Measurements from ENCODE around the gene RAD18. TPM values are rescaled to one million over a fixed set of nuclear protein-coding genes. Genes with fewer than 3 reads are reported as not detected.

Gene RAD18
- total and polyA plus RNA-seq, 4 donors: 1.2 to 9.0 (median 4.3) TPM

DNA sequence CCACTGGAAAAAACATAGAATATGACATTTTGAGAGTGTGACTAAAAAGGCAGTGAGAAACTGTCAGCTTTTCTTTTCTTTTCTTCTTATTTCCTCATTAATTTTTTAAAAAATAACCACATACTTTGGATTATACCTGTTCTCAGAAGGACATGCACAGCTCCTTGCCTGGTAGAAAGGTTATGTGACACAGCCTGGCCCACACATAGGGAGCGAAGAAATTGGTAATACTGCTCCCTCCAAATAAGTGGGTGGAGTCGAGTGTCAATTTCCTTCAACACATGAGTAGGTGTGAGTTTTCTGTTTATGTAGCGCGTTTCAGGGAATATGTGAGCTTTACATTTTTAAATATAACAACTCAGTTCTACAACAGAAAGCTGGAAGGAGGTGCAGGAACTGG is 28.9 kb upstream of the RAD18 start:
- Histone ChIP-seq H3K27me3 (ENCODE audit: control insufficient read depth in 4 of 4, insufficient read depth in 4 of 4, low read length in 3 of 4) (no peaks in the 10 kb centered on the region), H3K36me3 (ENCODE audit: control insufficient read depth in 4 of 4, insufficient read depth in 3 of 4, low read depth in 1 of 4, low read length in 3 of 4) (no peaks in the 10 kb centered on the region), H3K4me3 (ENCODE audit: low read depth in 1 of 3, low read length in 3 of 3) (no peak overlapping the region), H3K9me3 (ENCODE audit: control insufficient read depth in 4 of 4, low read length in 3 of 4) (no peaks in the 10 kb centered on the region), H3K9ac (ENCODE audit: low read depth in 1 of 2, low read length in 2 of 2) (no peak overlapping the region), H3K4me1 (ENCODE audit: control insufficient read depth in 4 of 4, insufficient read depth in 4 of 4, low read length in 3 of 4) (no peaks in the 10 kb centered on the region), H3K27ac (ENCODE audit: low read depth in 1 of 2, low read length in 2 of 2) (no peak overlapping the region)
- TF ChIP-seq GABPA (IDR thresholded peaks at IDR 0.05 in 1 of 2, conservative IDR thresholded peaks at IDR 0.05 in 1 of 2): no peak
- TF ChIP-seq, protein P1, sequence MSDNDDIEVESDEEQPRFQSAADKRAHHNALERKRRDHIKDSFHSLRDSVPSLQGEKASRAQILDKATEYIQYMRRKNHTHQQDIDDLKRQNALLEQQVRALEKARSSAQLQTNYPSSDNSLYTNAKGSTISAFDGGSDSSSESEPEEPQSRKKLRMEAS (IDR thresholded peaks at IDR 0.05): no peak
- TF ChIP-seq YY1 (IDR thresholded peaks at IDR 0.05): no peak
- TF ChIP-seq, protein P2, sequence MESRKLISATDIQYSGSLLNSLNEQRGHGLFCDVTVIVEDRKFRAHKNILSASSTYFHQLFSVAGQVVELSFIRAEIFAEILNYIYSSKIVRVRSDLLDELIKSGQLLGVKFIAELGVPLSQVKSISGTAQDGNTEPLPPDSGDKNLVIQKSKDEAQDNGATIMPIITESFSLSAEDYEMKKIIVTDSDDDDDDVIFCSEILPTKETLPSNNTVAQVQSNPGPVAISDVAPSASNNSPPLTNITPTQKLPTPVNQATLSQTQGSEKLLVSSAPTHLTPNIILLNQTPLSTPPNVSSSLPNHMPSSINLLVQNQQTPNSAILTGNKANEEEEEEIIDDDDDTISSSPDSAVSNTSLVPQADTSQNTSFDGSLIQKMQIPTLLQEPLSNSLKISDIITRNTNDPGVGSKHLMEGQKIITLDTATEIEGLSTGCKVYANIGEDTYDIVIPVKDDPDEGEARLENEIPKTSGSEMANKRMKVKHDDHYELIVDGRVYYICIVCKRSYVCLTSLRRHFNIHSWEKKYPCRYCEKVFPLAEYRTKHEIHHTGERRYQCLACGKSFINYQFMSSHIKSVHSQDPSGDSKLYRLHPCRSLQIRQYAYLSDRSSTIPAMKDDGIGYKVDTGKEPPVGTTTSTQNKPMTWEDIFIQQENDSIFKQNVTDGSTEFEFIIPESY (IDR thresholded peaks at IDR 0.05): no peak
- TF ChIP-seq FOXA1 (IDR thresholded peaks at IDR 0.05): no peak
- TF ChIP-seq NR2F2 (IDR thresholded peaks at IDR 0.05): no peak
- no peak for TF ChIP-seq RAD21 (IDR thresholded peaks at IDR 0.05)
- TF ChIP-seq, protein P3, sequence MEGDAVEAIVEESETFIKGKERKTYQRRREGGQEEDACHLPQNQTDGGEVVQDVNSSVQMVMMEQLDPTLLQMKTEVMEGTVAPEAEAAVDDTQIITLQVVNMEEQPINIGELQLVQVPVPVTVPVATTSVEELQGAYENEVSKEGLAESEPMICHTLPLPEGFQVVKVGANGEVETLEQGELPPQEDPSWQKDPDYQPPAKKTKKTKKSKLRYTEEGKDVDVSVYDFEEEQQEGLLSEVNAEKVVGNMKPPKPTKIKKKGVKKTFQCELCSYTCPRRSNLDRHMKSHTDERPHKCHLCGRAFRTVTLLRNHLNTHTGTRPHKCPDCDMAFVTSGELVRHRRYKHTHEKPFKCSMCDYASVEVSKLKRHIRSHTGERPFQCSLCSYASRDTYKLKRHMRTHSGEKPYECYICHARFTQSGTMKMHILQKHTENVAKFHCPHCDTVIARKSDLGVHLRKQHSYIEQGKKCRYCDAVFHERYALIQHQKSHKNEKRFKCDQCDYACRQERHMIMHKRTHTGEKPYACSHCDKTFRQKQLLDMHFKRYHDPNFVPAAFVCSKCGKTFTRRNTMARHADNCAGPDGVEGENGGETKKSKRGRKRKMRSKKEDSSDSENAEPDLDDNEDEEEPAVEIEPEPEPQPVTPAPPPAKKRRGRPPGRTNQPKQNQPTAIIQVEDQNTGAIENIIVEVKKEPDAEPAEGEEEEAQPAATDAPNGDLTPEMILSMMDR (IDR thresholded peaks at IDR 0.05; ENCODE audit: low read depth, low read length, missing input control): no peak
- TF ChIP-seq TAF1 (conservative IDR thresholded peaks at IDR 0.05): no peak
- TF ChIP-seq EGR1 (IDR thresholded peaks at IDR 0.05; ENCODE audit: low read depth in 2 of 2): no peak
- TF ChIP-seq SP1 (IDR thresholded peaks at IDR 0.05): no peak
- TF ChIP-seq HNF4G (IDR thresholded peaks at IDR 0.05): no peak
- TF ChIP-seq, protein P4, sequence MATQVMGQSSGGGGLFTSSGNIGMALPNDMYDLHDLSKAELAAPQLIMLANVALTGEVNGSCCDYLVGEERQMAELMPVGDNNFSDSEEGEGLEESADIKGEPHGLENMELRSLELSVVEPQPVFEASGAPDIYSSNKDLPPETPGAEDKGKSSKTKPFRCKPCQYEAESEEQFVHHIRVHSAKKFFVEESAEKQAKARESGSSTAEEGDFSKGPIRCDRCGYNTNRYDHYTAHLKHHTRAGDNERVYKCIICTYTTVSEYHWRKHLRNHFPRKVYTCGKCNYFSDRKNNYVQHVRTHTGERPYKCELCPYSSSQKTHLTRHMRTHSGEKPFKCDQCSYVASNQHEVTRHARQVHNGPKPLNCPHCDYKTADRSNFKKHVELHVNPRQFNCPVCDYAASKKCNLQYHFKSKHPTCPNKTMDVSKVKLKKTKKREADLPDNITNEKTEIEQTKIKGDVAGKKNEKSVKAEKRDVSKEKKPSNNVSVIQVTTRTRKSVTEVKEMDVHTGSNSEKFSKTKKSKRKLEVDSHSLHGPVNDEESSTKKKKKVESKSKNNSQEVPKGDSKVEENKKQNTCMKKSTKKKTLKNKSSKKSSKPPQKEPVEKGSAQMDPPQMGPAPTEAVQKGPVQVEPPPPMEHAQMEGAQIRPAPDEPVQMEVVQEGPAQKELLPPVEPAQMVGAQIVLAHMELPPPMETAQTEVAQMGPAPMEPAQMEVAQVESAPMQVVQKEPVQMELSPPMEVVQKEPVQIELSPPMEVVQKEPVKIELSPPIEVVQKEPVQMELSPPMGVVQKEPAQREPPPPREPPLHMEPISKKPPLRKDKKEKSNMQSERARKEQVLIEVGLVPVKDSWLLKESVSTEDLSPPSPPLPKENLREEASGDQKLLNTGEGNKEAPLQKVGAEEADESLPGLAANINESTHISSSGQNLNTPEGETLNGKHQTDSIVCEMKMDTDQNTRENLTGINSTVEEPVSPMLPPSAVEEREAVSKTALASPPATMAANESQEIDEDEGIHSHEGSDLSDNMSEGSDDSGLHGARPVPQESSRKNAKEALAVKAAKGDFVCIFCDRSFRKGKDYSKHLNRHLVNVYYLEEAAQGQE (IDR thresholded peaks at IDR 0.05): no peak
- 91% methylated on average over 4 of the region's 4 CpGs for WGBS
- no peak for DNase-seq (ENCODE audit: low spot score)

DNA sequence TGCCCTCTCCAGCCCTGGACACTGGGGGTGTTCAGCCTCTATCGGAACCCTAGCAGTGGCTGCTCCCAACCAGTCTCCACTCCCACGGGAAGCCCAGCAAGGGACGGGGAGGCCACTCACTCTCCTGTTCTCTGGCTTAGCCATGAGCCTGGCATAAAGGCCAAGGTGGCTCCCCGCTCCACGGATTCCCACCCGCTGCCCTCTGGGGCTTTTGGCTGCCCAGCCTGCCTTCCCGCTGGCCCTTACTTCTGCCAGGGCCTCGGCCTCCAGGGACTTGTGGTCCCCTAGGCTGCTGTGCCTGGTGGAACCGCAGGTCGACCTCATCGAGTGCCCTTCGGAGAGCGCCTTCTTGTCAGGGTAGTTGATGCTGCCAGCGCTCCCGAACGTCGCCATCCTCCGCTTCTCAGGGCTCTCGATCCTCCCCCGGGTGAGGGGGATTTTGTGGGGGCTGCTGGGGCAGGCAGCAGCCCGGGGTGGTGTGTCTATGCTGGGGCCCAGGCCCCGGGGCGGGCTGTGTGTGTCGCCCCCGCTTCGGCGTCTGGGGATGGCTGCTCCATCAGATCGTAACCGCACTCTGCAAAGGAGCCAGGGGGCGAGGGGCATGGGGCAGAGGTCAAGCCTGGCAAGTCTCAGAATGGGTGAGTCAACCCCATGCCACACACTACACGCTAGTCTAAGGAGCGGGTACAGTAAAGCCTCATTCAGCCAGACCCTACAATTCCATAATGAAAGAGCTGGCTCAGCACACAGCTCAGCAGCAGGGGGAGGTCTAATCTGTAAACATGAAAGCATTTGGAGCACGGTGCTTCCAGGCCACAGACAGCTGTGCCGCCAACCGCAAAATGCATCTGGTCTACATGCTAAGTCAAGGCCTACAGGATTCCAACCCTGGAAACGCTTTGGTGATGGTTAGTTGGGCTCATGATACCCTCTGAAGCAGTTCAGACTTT is 27.3 kb upstream of the RAD18 start:
- Histone ChIP-seq H3K4me3 (ENCODE audit: low read depth in 1 of 3, low read length in 3 of 3) (no peak overlapping the region), H3K27me3 (ENCODE audit: control insufficient read depth in 4 of 4, insufficient read depth in 4 of 4, low read length in 3 of 4) (no peaks in the 10 kb centered on the region), H3K27ac (ENCODE audit: low read depth in 1 of 2, low read length in 2 of 2) (no peak overlapping the region), H3K4me1 (ENCODE audit: control insufficient read depth in 4 of 4, insufficient read depth in 4 of 4, low read length in 3 of 4) (no peaks in the 10 kb centered on the region), H3K36me3 (ENCODE audit: control insufficient read depth in 4 of 4, insufficient read depth in 3 of 4, low read depth in 1 of 4, low read length in 3 of 4) (no peaks in the 10 kb centered on the region), H3K9ac (ENCODE audit: low read depth in 1 of 2, low read length in 2 of 2) (no peak overlapping the region), H3K9me3 (ENCODE audit: control insufficient read depth in 4 of 4, low read length in 3 of 4) (no peaks in the 10 kb centered on the region)
- no peak for DNase-seq (ENCODE audit: low spot score)
- 95% methylated on average over 36 of the region's 36 CpGs for WGBS
- TF ChIP-seq YY1 (IDR thresholded peaks at IDR 0.05) (no peak), RXRA (IDR thresholded peaks at IDR 0.05) (no peak), SP1 (IDR thresholded peaks at IDR 0.05) (no peak), FOXA2 (IDR thresholded peaks at IDR 0.05) (no peak), RAD21 (IDR thresholded peaks at IDR 0.05) (no peak), JUND (IDR thresholded peaks at IDR 0.05) (no peak)
- TF ChIP-seq, protein P4 (IDR thresholded peaks at IDR 0.05): no peak
- TF ChIP-seq, protein P5, sequence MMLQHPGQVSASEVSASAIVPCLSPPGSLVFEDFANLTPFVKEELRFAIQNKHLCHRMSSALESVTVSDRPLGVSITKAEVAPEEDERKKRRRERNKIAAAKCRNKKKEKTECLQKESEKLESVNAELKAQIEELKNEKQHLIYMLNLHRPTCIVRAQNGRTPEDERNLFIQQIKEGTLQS (IDR thresholded peaks at IDR 0.05): no peak
- TF ChIP-seq, protein P3 (IDR thresholded peaks at IDR 0.05; ENCODE audit: low read depth, low read length, missing input control): no peak

Data from liver (tissue), 9 donors.